Adrenal gland (tissue), 12 donors: ENCODE measurements around the gene RASSF6. TPM values are rescaled to one million over a fixed set of nuclear protein-coding genes. Genes with fewer than 3 reads are reported as not detected.
"Not testable (repeated sequence)": the region's sequence is repeated elsewhere in the genome, so short reads cannot be mapped to it uniquely, and the experiment has no call there.

Source experiments
- DNase-seq, 7 donors: peaks; one replicate each; pipeline ENCODE4 v3.0.0-alpha.2; 2019 to 2020
- H3K27ac ChIP-seq, 5 donors: fragments of 200-600 bp; sonication (generic) in 4 of 5; 1 replicate in 3 of 5; 2 replicates in 2 of 5; pipeline versions ENCODE4 v1.5.1 to v1.8.0; 2016 to 2020; ENCODE audit warnings: mild to moderate bottlenecking in 1 of 5
- H3K27me3 ChIP-seq: fragments of 200-600 bp; 2 replicates; pipeline ENCODE4 v1.8.0; 2021
- H3K36me3 ChIP-seq, 2 donors: fragments of 200-600 bp; replicated peaks in 1 of 2; 1 replicate in 1 of 2; 2 replicates in 1 of 2; pipeline versions ENCODE4 v1.5.1 to v1.8.0; 2018 to 2022
- H3K4me1 ChIP-seq, 2 donors: fragments of 200-600 bp; replicated peaks in 1 of 2; 1 replicate in 1 of 2; 2 replicates in 1 of 2; pipeline versions ENCODE4 v1.5.1 to v1.8.0; 2018 to 2021
- H3K4me3 ChIP-seq, 4 donors: fragments of 200-600 bp; sonication (generic) in 3 of 4; one replicate each; pipeline ENCODE4 v1.5.1; 2016 to 2018
- H3K9me3 ChIP-seq, 3 donors: fragments of 200-600 bp; sonication (generic) in 1 of 3; replicated peaks in 1 of 3; 1 replicate in 2 of 3; 2 replicates in 1 of 3; pipeline versions ENCODE4 v1.5.1 to v1.8.0; 2016 to 2021
- POLR2A ChIP-seq, 2 donors: fragments of 450-650 bp; IDR thresholded peaks; one replicate each; pipeline ENCODE4 v1.6.1; 2017; ENCODE audit warnings: antibody characterized with exemption in 2 of 2, mild to moderate bottlenecking in 2 of 2, moderate library complexity in 1 of 2
- WGBS, 4 donors: extraction: QIAGEN DNeasy Blood & Tissue Kit in 2 of 4; methylation state at CpG; one replicate each; pipeline versions ENCODE4 v1.1.5 to v1.1.7; 2013 to 2017; 5-methylcytosine and 5-hydroxymethylcytosine counted together
- intact Hi-C, 2 donors: fragments of 100-400 bp; cut with DNase I; formaldehyde crosslinking; loops; one replicate each; pipeline versions ENCODE4 v1.14.1 to v1.15.0; 2022 to 2023
- polyA plus RNA-seq, 3 donors: library from polyadenylated mRNA; stranded (reverse); fragments of 200-250 nt in 2 of 3; fragments of 350-450 nt in 1 of 3; fragmentation: Illumina TruSeq in 1 of 3; extraction: RNeasy Lipid Tissue Mini Kit (QIAGEN cat#74804) in 1 of 3; gene quantifications; one replicate each; pipeline ENCODE4 v1.2.3, GENCODE V29; 2013 to 2014
- total RNA-seq, 9 donors: library from RNA; depleted of rRNA in 4 of 9; stranded (reverse); fragments of >200 nt in 4 of 9; fragments of 120-200 nt in 1 of 9; fragmentation: NEBNext Ultra II Directional in 1 of 9; extraction: Animal tissue kit (Norgen Biotek cat#: 25700) in 1 of 9; gene quantifications; one replicate each; pipeline versions ENCODE4 v1.1.0 to v1.2.4, GENCODE V29; 2013 to 2023
- TF ChIP-seq, protein P1 (sequence below), 6 experiments: fragments of 450-650 bp in 4 of 6; fragments of 200-600 bp in 2 of 6; sonication (generic) in 1 of 6; IDR thresholded peaks; 1 replicate in 5 of 6; 2 replicates in 1 of 6; pipeline versions ENCODE4 v1.5.1 to v1.8.0; 2016 to 2021; ENCODE audit warnings: antibody characterized with exemption in 6 of 6, mild to moderate bottlenecking in 2 of 6, moderate library complexity in 1 of 6
- donor health status: healthy with polysubstance abuse.
- donor health status: Bipolar disorder and iron deficiency.
- donor health status: DM: yes; HTN: yes; CAD: no.
- donor health status: DM: no; HTN: no; CAD: no.
- donor health status: DM: no; HTN: no; CAD: no.
- donor health status: DM: yes; HTN: yes; CAD: no.

The RASSF6 gene
- total and polyA plus RNA-seq, 12 donors: 0.07 to 0.23 (median 0.13) TPM; not detected in 8

DNA sequence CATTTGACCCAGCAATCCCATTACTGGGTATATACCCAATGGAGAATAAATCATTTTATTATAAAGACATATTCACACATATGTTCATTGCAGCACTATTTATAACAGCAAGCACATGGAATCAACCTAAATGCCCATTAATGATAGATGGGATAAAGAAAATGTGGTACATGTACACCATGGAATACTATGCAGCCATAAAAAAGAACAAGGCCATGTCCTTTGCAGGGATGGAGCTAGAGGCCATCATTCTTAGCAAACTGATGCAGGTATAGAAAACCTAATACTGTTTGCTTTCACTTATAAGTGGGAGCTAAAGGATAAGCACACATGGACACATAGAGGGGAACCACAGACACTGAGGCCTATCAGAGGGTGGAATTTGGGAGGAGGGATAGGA, 22.6 kb downstream of the RASSF6 start:
- H3K27me3 ChIP-seq: no peaks in the 10 kb centered on the region
- H3K27ac ChIP-seq: no peak overlapping the region
- TF ChIP-seq, protein P1, sequence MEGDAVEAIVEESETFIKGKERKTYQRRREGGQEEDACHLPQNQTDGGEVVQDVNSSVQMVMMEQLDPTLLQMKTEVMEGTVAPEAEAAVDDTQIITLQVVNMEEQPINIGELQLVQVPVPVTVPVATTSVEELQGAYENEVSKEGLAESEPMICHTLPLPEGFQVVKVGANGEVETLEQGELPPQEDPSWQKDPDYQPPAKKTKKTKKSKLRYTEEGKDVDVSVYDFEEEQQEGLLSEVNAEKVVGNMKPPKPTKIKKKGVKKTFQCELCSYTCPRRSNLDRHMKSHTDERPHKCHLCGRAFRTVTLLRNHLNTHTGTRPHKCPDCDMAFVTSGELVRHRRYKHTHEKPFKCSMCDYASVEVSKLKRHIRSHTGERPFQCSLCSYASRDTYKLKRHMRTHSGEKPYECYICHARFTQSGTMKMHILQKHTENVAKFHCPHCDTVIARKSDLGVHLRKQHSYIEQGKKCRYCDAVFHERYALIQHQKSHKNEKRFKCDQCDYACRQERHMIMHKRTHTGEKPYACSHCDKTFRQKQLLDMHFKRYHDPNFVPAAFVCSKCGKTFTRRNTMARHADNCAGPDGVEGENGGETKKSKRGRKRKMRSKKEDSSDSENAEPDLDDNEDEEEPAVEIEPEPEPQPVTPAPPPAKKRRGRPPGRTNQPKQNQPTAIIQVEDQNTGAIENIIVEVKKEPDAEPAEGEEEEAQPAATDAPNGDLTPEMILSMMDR (IDR thresholded peaks at IDR 0.05): no peak
- no peak for TF ChIP-seq POLR2A (IDR thresholded peaks at IDR 0.05)
- no peaks in the 10 kb centered on the region for H3K4me1 ChIP-seq
- no peaks in the 10 kb centered on the region for H3K9me3 ChIP-seq
- intact Hi-C loops: loop anchor here in 1 of 2 donors (10.0 kb wide), 1 partner anchor 47 kb away; no protein-coding TSS in a partner anchor
- H3K4me3 ChIP-seq: no peak overlapping the region
- H3K36me3 ChIP-seq: no peaks in the 10 kb centered on the region
- no peak for DNase-seq

DNA sequence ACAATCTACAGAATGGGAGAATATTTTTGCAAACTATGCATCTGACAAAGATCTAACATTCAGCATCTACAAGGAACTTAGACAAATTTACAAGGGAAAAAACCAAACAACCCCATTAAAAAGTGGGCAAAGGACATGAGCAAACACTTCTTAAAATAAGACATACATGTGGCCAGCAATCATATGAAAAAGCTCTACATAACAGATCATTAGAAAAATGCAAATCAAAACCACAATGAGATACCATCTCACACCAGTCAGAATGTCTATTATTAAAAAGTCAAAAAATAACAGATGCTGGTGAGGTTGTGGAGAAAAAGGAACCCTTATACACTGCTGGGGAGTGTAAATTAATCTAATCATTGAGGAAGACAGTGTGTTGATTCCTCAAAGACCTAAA, 23.1 kb downstream of the RASSF6 start:
- intact Hi-C loops: loop anchor here in 1 of 2 donors (10.0 kb wide), 1 partner anchor 48 kb away; no protein-coding TSS in a partner anchor
- not testable (repeated sequence) for H3K36me3 ChIP-seq, H3K27ac ChIP-seq, DNase-seq, H3K27me3 ChIP-seq, H3K4me1 ChIP-seq, H3K4me3 ChIP-seq, H3K9me3 ChIP-seq

DNA sequence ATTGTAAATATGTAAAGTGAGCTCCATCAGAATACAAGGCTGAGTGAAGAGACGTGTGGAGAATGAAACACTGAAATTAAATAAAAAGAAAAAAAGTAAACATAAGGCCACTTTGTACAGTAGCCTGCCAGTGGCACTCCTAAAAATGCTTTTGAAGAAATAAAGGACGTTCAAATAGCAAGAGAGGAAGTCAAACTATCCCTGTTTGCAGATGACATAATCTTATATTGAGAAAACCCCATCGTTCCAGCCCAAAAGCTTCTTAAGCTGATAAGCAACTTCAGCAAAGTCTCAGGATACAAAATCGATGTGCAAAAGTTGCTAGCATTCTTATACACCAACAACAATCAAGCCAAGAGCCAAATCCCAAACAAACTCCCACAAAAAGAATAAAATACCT, 24.2 kb downstream of the RASSF6 start:
- 32 to 41% (median 40%) methylated on average over 4 of the region's 4 CpGs for WGBS, 4 donors
- no peaks in the 10 kb centered on the region for H3K36me3 ChIP-seq
- H3K4me1 ChIP-seq: no peaks in the 10 kb centered on the region
- no peak overlapping the region for H3K4me3 ChIP-seq
- H3K9me3 ChIP-seq: no peaks in the 10 kb centered on the region
- no peak for TF ChIP-seq POLR2A (IDR thresholded peaks at IDR 0.05)
- TF ChIP-seq, protein P1 (IDR thresholded peaks at IDR 0.05): no peak
- no peak overlapping the region for H3K27ac ChIP-seq
- DNase-seq: no peak
- intact Hi-C loops: loop anchor here in 1 of 2 donors (10.0 kb wide), 1 partner anchor 49 kb away; no protein-coding TSS in a partner anchor
- H3K27me3 ChIP-seq: no peaks in the 10 kb centered on the region

DNA sequence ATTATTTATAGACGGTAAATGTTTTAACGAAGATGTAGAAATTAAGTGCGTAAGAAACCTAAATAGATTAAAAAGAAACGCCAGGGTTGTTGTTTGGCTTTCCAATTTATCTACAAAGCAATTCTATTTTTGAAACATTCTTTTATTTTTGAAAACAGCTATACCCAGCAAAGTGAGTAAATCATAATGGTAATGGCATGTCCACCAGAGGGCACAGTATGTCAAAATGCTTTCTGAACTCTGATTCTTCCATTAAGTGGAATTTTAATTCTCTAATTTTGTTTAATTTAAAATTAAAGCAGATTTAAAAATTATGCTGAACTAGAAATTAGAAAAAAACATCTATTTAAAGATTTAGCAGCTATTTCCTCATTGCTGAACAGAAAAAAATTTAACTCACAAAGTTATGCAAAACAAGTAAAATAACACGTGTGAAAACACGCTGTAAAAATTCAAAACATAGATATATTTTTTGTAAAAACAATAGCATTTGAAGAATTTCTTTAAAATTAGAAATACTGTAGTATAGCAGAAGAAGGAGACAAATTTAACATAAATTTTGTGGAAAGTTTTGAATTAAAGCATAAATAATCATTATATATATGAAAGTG, 26.5 kb downstream of the RASSF6 start:
- intact Hi-C loops: loop anchor here in 1 of 2 donors (10.0 kb wide), 1 partner anchor 51 kb away; no protein-coding TSS in a partner anchor
- H3K27me3 ChIP-seq: no peaks in the 10 kb centered on the region
- peak in 1 of 7 donors; percentile 11 for DNase-seq
- no peak for TF ChIP-seq POLR2A (IDR thresholded peaks at IDR 0.05)
- TF ChIP-seq, protein P1 (IDR thresholded peaks at IDR 0.05): peak; percentile 22 to 41 (median 31)
- WGBS, 4 donors: 73 to 79% (median 76%) methylated on average over 6 of the region's 6 CpGs
- H3K36me3 ChIP-seq: no peaks in the 10 kb centered on the region
- H3K4me3 ChIP-seq: no peak overlapping the region
- H3K4me1 ChIP-seq: no peaks in the 10 kb centered on the region
- H3K27ac ChIP-seq: no peak overlapping the region
- no peaks in the 10 kb centered on the region for H3K9me3 ChIP-seq
